ENCODE data around the gene GNAI2.

Gene GNAI2

GRCh38 chr3:50292159-50293078, 56.4 kb downstream of the GNAI2 start, which contains the start of gene IFRD2:
Gene IFRD2 (minus strand): TSS chr3:50292429. CDS start chr3:50292274, 155 bp downstream.
- no peak for TF ChIP-seq GLIS3 (CRISPR knock-in tag; IDR thresholded peaks at IDR 0.05)
- peak; percentile 59; the same call in 1 of the 2 replicates for TF ChIP-seq ZNF70 (CRISPR knock-in tag; IDR thresholded peaks at IDR 0.05)
- TF ChIP-seq SNAI2 (CRISPR knock-in tag; IDR thresholded peaks at IDR 0.05), result peak; percentile 94
- peak; percentile 86 for TF ChIP-seq ZFP3 (CRISPR knock-in tag; IDR thresholded peaks at IDR 0.05)
- TF ChIP-seq ESRRG (CRISPR knock-in tag; IDR thresholded peaks at IDR 0.05), result no peak
- no peak for TF ChIP-seq TOX (CRISPR knock-in tag; IDR thresholded peaks at IDR 0.05; ENCODE audit: borderline replicate concordance)
- TF ChIP-seq PPARA (CRISPR knock-in tag; IDR thresholded peaks at IDR 0.05; ENCODE audit: borderline replicate concordance), result no peak
- no peak for TF ChIP-seq ZC3H10 (CRISPR knock-in tag; IDR thresholded peaks at IDR 0.05)
- TF ChIP-seq ISL1 (CRISPR knock-in tag; IDR thresholded peaks at IDR 0.05), result no peak
- no peak for TF ChIP-seq OSR1 (CRISPR knock-in tag; IDR thresholded peaks at IDR 0.05)
- no peak for TF ChIP-seq ARNTL (CRISPR knock-in tag; IDR thresholded peaks at IDR 0.05; ENCODE audit: borderline replicate concordance, low read depth)
- TF ChIP-seq BACH2 (CRISPR knock-in tag; IDR thresholded peaks at IDR 0.05; ENCODE audit: borderline replicate concordance), result no peak
- peak; percentile 99 for TF ChIP-seq TSHZ2 (CRISPR knock-in tag; IDR thresholded peaks at IDR 0.05)
- no peak for TF ChIP-seq RARB (CRISPR knock-in tag; IDR thresholded peaks at IDR 0.05)
- peak; percentile 93 for TF ChIP-seq CSDC2 (CRISPR knock-in tag; IDR thresholded peaks at IDR 0.05)
- TF ChIP-seq ZFP30 (CRISPR knock-in tag; IDR thresholded peaks at IDR 0.05), result peak; percentile 48; the same call in 1 of the 2 replicates
- TF ChIP-seq ZNF8 (CRISPR knock-in tag; IDR thresholded peaks at IDR 0.05), result peak; percentile 31; the same call in 1 of the 2 replicates
- no peak for TF ChIP-seq CREB5 (CRISPR knock-in tag; IDR thresholded peaks at IDR 0.05; ENCODE audit: low read depth)
- no peak for TF ChIP-seq CSRNP3 (CRISPR knock-in tag; IDR thresholded peaks at IDR 0.05)
- no peak; the same call in 1 of the 2 replicates for TF ChIP-seq ZNF565 (CRISPR knock-in tag; conservative IDR thresholded peaks at IDR 0.05; ENCODE audit: low read depth)
- no peak for TF ChIP-seq POU6F1 (CRISPR knock-in tag; IDR thresholded peaks at IDR 0.05; ENCODE audit: borderline replicate concordance, low read depth)
- TF ChIP-seq TCF4 (CRISPR knock-in tag; IDR thresholded peaks at IDR 0.05; ENCODE audit: borderline replicate concordance), result no peak
- TF ChIP-seq PATZ1 (CRISPR knock-in tag; IDR thresholded peaks at IDR 0.05; ENCODE audit: borderline replicate concordance), result no peak
- ATAC-seq, result peak; percentile 98

All from SK-N-SH treated with all-trans-retinoic acid at 6 μM for 48 hours (cell line).